ENCODE results near the gene RCE1.

The RCE1 gene

GRCh38 chr11:66874232-66874631 is 31.0 kb downstream of the RCE1 start:
- Histone ChIP-seq H3K4me3 (ENCODE audit: low read depth, low read length) (no peak overlapping the region), H3K27ac (no peak overlapping the region), H3K27me3 (replicated peaks) (no peaks in the 10 kb centered on the region), H3K36me3 (replicated peaks) (peaks cover 11% of the 10 kb centered on the region)
- TF ChIP-seq CTCF (IDR thresholded peaks at IDR 0.05; ENCODE audit: low read depth, low read length, missing control alignments) = no peak
- in situ Hi-C loops (cut with HindIII; ENCODE audit: low pct_ligation_motif_present, low sequenced_read_pairs) = no loop called here
- no peak for DNase-seq

GRCh38 chr11:66875378-66875777 is 32.1 kb downstream of the RCE1 start:
- H3K36me3 ChIP-seq (replicated peaks) = peaks cover 11% of the 10 kb centered on the region
- H3K27ac ChIP-seq = no peak overlapping the region
- TF ChIP-seq CTCF (IDR thresholded peaks at IDR 0.05; ENCODE audit: low read depth, low read length, missing control alignments) = no peak
- DNase-seq = no peak
- no peak overlapping the region for H3K4me3 ChIP-seq (ENCODE audit: low read depth, low read length)
- in situ Hi-C loops (cut with HindIII; ENCODE audit: low pct_ligation_motif_present, low sequenced_read_pairs) = no loop called here
- no peaks in the 10 kb centered on the region for H3K27me3 ChIP-seq (replicated peaks)

GRCh38 chr11:66877588-66878385 is 34.5 kb downstream of the RCE1 start:
- no peaks in the 10 kb centered on the region for H3K36me3 ChIP-seq (replicated peaks)
- H3K27ac ChIP-seq = no peak overlapping the region
- H3K4me3 ChIP-seq (ENCODE audit: low read depth, low read length) = no peak overlapping the region
- no peaks in the 10 kb centered on the region for H3K27me3 ChIP-seq (replicated peaks)
- DNase-seq = no peak
- TF ChIP-seq CTCF (IDR thresholded peaks at IDR 0.05; ENCODE audit: low read depth, low read length, missing control alignments) = no peak
- in situ Hi-C loops (cut with HindIII; ENCODE audit: low pct_ligation_motif_present, low sequenced_read_pairs) = no loop called here

GRCh38 chr11:66878474-66878873 is 35.2 kb downstream of the RCE1 start:
- Histone ChIP-seq H3K27ac (no peak overlapping the region), H3K36me3 (replicated peaks) (no peaks in the 10 kb centered on the region), H3K4me3 (ENCODE audit: low read depth, low read length) (no peak overlapping the region), H3K27me3 (replicated peaks) (no peaks in the 10 kb centered on the region)
- in situ Hi-C loops (cut with HindIII; ENCODE audit: low pct_ligation_motif_present, low sequenced_read_pairs) = no loop called here
- TF ChIP-seq CTCF (IDR thresholded peaks at IDR 0.05; ENCODE audit: low read depth, low read length, missing control alignments) = no peak
- DNase-seq = no peak

GRCh38 chr11:66879000-66879399 is 35.8 kb downstream of the RCE1 start:
- Histone ChIP-seq H3K27me3 (replicated peaks) (no peaks in the 10 kb centered on the region), H3K36me3 (replicated peaks) (no peaks in the 10 kb centered on the region), H3K27ac (no peak overlapping the region), H3K4me3 (ENCODE audit: low read depth, low read length) (no peak overlapping the region)
- no peak for DNase-seq
- no peak for TF ChIP-seq CTCF (IDR thresholded peaks at IDR 0.05; ENCODE audit: low read depth, low read length, missing control alignments)
- in situ Hi-C loops (cut with HindIII; ENCODE audit: low pct_ligation_motif_present, low sequenced_read_pairs) = no loop called here

- Histone ChIP-seq H3K27ac (no peak overlapping the region), H3K36me3 (replicated peaks) (no peaks in the 10 kb centered on the region), H3K27me3 (replicated peaks) (no peaks in the 10 kb centered on the region), H3K4me3 (ENCODE audit: low read depth, low read length) (no peak overlapping the region)
- TF ChIP-seq CTCF (IDR thresholded peaks at IDR 0.05; ENCODE audit: low read depth, low read length, missing control alignments) = no peak
- DNase-seq = no peak
- in situ Hi-C loops (cut with HindIII; ENCODE audit: low pct_ligation_motif_present, low sequenced_read_pairs) = no loop called here
These were observed 36.3 kb downstream of the RCE1 start for GRCh38 chr11:66879583-66879982.

Data from brain microvascular endothelial cell (primary cell).